Measurements from ENCODE around the gene LARGE2.

DNA sequence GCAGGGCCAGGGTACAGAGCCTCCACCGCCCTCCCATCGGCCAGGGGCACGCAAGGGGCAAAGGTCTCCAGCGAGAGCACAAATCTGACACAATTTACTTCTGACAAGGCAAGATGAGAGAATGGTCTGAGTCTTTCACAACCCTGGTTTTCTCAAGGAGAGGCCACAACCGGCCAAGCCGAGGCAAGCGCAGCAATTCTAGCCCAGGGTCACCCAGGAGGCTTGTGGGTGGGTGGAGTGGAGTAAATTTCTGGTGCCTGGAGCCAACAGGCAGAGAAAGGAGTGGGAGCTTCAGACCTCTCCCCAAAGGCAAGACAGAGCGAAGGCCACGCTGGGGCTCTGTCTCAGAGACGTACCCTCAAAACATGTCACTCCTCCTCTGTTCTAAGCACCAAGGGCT lies 9.3 kb downstream of the LARGE2 start:
- TF ChIP-seq ZNF24 (tag by site-specific recombination; IDR thresholded peaks at IDR 0.05) (no peak), BCL11B (tag by site-specific recombination; IDR thresholded peaks at IDR 0.05; ENCODE audit: low read depth) (no peak), ZNF629 (tag by site-specific recombination; IDR thresholded peaks at IDR 0.05) (no peak), GLIS2 (tag by site-specific recombination; IDR thresholded peaks at IDR 0.05) (no peak), ZNF830 (tag by site-specific recombination; IDR thresholded peaks at IDR 0.05; ENCODE audit: low read depth) (no peak), ZBTB21 (tag by site-specific recombination; IDR thresholded peaks at IDR 0.05) (no peak), ZNF701 (tag by site-specific recombination; IDR thresholded peaks at IDR 0.05) (no peak), ZNF785 (tag by site-specific recombination; IDR thresholded peaks at IDR 0.05) (no peak), ZNF138 (tag by site-specific recombination; IDR thresholded peaks at IDR 0.05; ENCODE audit: borderline replicate concordance) (no peak), ZNF677 (tag by site-specific recombination; IDR thresholded peaks at IDR 0.05) (no peak), ZNF561 (tag by site-specific recombination; IDR thresholded peaks at IDR 0.05; ENCODE audit: borderline replicate concordance) (no peak)
- TF ChIP-seq, protein P1, sequence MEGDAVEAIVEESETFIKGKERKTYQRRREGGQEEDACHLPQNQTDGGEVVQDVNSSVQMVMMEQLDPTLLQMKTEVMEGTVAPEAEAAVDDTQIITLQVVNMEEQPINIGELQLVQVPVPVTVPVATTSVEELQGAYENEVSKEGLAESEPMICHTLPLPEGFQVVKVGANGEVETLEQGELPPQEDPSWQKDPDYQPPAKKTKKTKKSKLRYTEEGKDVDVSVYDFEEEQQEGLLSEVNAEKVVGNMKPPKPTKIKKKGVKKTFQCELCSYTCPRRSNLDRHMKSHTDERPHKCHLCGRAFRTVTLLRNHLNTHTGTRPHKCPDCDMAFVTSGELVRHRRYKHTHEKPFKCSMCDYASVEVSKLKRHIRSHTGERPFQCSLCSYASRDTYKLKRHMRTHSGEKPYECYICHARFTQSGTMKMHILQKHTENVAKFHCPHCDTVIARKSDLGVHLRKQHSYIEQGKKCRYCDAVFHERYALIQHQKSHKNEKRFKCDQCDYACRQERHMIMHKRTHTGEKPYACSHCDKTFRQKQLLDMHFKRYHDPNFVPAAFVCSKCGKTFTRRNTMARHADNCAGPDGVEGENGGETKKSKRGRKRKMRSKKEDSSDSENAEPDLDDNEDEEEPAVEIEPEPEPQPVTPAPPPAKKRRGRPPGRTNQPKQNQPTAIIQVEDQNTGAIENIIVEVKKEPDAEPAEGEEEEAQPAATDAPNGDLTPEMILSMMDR (tag by site-specific recombination; IDR thresholded peaks at IDR 0.05): no peak
- TF ChIP-seq, protein P2, sequence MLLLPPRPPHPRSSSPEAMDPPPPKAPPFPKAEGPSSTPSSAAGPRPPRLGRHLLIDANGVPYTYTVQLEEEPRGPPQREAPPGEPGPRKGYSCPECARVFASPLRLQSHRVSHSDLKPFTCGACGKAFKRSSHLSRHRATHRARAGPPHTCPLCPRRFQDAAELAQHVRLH (tag by site-specific recombination; IDR thresholded peaks at IDR 0.05): no peak
